ENCODE results near the gene RIN1. TPM values are rescaled to one million over a fixed set of nuclear protein-coding genes. Genes with fewer than 3 reads are reported as not detected.

RIN1 gene
- total RNA-seq, 1 experiment from 2014 or later: 11.7 TPM

DNA sequence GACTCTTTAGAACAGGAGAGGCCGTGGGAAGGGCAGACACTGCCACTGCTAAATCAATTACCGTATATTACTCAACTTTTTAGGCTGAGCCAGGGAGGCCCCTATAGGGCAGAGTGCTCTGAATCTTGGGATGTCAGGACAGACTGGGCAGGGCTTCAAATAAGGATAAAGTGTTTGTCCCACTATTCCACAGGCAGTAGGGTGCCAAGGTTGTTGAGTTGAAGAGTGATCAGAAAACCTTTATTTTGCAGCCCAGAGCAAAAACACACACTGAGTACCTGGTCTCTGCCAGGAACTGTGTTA, 12.8 kb upstream of the RIN1 start:
- Mint-ChIP-seq H3K4me1 (ENCODE audit: low read depth, unreplicated experiment) (peaks cover 56% of the 10 kb centered on the region), H3K9me3 (ENCODE audit: unreplicated experiment) (no peaks in the 10 kb centered on the region), H3K36me3 (ENCODE audit: insufficient read depth, unreplicated experiment) (peaks cover 65% of the 10 kb centered on the region), H3K27me3 (ENCODE audit: insufficient read depth, unreplicated experiment) (peaks cover 4% of the 10 kb centered on the region), H3K4me3 (ENCODE audit: unreplicated experiment) (peak overlapping the region; percentile 86), H3K27ac (ENCODE audit: unreplicated experiment) (peak overlapping the region; percentile 95)
- DNase-seq: no peak
- H3K27me3 ChIP-seq (replicated peaks; ENCODE audit: control insufficient read depth, insufficient read depth, low read length): no peaks in the 10 kb centered on the region
- intact Hi-C loops (cut with micrococcal nuclease; ENCODE audit: unreplicated experiment): no loop called here
- ChIA-PET POLR2A (no interaction called here), CTCF (interaction anchor here (0.6 kb wide), 1 partner anchor 746 kb away, joined by 3 read pairs; no protein-coding TSS in a partner anchor)
- 0 out of 2 replicates have a peak, but pooled peaks cover 3% of the 10 kb centered on the region for H3K36me3 ChIP-seq (ENCODE audit: control insufficient read depth, insufficient read depth, low read length)
- peaks cover 58% of the 10 kb centered on the region for H3K4me1 ChIP-seq
- BruUV-seq (replicated peaks): no TSS peak
- H3K9me3 ChIP-seq: no peaks in the 10 kb centered on the region
- peak overlapping the region; percentile 0; the same call in 1 of the 2 replicates for H3K4me3 ChIP-seq (ENCODE audit: low read depth, low read length)
- TF ChIP-seq, protein P1, sequence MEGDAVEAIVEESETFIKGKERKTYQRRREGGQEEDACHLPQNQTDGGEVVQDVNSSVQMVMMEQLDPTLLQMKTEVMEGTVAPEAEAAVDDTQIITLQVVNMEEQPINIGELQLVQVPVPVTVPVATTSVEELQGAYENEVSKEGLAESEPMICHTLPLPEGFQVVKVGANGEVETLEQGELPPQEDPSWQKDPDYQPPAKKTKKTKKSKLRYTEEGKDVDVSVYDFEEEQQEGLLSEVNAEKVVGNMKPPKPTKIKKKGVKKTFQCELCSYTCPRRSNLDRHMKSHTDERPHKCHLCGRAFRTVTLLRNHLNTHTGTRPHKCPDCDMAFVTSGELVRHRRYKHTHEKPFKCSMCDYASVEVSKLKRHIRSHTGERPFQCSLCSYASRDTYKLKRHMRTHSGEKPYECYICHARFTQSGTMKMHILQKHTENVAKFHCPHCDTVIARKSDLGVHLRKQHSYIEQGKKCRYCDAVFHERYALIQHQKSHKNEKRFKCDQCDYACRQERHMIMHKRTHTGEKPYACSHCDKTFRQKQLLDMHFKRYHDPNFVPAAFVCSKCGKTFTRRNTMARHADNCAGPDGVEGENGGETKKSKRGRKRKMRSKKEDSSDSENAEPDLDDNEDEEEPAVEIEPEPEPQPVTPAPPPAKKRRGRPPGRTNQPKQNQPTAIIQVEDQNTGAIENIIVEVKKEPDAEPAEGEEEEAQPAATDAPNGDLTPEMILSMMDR (IDR thresholded peaks at IDR 0.05; ENCODE audit: insufficient read depth in 1 of 2, low read depth in 1 of 2, low read length in 1 of 2, severe bottlenecking in 1 of 2, unreplicated experiment in 1 of 2): no peak

DNA sequence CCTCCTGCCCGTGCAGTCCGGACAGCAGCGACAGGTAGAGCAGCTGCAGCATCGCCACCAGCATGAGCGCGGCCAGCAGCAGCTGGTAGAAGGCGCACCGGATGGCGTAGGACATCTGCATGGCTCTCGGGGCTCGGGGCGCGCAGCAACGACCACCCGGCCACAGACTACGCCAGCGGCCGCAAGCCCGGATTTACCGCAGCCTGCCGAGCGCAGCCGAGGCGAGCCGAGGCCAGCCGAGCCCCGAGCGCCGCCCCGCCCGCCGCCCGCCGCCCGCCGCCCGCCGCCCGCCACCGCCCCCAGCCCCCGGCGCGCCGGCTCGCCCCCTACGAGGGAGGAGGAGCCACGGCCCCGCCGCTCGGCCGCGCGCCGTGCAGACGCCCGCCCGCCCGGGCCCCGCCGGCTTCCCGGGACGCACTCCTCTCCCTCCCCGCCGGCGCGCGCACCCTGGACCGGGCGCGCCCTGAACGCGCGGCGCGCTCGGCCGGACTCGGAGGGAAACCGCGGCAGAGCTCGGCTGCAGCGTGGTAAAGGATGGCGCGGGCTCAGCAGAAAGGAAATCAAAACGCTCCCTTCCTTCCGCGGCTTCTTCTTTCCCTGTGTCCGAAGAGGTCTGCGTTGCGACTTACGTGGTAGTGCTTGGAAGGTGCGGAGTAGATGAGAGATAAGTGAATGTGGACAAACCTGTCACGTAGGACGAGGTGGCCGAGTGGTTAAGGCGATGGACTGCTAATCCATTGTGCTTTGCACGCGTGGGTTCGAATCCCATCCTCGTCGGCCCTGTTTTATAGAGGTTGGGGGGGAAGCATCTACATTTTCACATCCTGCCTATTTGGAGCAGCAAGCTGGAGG, 11.4 kb upstream of the RIN1 start, which contains the start of gene B4GAT1:
Gene B4GAT1 (minus strand): TSS at position 205 of the 852 bp plus-strand sequence. CDS start 84 bp downstream, at position 121.
- Histone ChIP-seq H3K4me3 (ENCODE audit: low read depth, low read length) (peak within 1 kb of the TSS; percentile 52), H3K36me3 (ENCODE audit: control insufficient read depth, insufficient read depth, low read length) (no peaks in the 10 kb centered on the region), H3K4me1 (peaks cover 49% of the 10 kb centered on the region), H3K9me3 (no peaks in the 10 kb centered on the region), H3K27me3 (replicated peaks; ENCODE audit: control insufficient read depth, insufficient read depth, low read length) (no peaks in the 10 kb centered on the region)
- no TSS peak for BruUV-seq (replicated peaks)
- Mint-ChIP-seq H3K4me3 (ENCODE audit: unreplicated experiment) (peak within 1 kb of the TSS; percentile 86), H3K4me1 (ENCODE audit: low read depth, unreplicated experiment) (peaks cover 51% of the 10 kb centered on the region), H3K9me3 (ENCODE audit: unreplicated experiment) (no peaks in the 10 kb centered on the region), H3K27me3 (ENCODE audit: insufficient read depth, unreplicated experiment) (peaks cover 4% of the 10 kb centered on the region), H3K27ac (ENCODE audit: unreplicated experiment) (peak within 1 kb of the TSS; percentile 95), H3K36me3 (ENCODE audit: insufficient read depth, unreplicated experiment) (peaks cover 60% of the 10 kb centered on the region)
- intact Hi-C loops (cut with micrococcal nuclease; ENCODE audit: unreplicated experiment): no loop called here
- TF ChIP-seq, protein P1 (IDR thresholded peaks at IDR 0.05; ENCODE audit: insufficient read depth in 1 of 2, low read depth in 1 of 2, low read length in 1 of 2, severe bottlenecking in 1 of 2, unreplicated experiment in 1 of 2): no peak
- POLR2A ChIA-PET: no interaction called here
- peak; percentile 89 to 90 for DNase-seq
- CTCF ChIA-PET: interaction anchor here (1.0 to 1.1 kb wide), 2 partner anchors 36 to 39 kb away, joined by 3 to 4 read pairs; no protein-coding TSS in a partner anchor

DNA sequence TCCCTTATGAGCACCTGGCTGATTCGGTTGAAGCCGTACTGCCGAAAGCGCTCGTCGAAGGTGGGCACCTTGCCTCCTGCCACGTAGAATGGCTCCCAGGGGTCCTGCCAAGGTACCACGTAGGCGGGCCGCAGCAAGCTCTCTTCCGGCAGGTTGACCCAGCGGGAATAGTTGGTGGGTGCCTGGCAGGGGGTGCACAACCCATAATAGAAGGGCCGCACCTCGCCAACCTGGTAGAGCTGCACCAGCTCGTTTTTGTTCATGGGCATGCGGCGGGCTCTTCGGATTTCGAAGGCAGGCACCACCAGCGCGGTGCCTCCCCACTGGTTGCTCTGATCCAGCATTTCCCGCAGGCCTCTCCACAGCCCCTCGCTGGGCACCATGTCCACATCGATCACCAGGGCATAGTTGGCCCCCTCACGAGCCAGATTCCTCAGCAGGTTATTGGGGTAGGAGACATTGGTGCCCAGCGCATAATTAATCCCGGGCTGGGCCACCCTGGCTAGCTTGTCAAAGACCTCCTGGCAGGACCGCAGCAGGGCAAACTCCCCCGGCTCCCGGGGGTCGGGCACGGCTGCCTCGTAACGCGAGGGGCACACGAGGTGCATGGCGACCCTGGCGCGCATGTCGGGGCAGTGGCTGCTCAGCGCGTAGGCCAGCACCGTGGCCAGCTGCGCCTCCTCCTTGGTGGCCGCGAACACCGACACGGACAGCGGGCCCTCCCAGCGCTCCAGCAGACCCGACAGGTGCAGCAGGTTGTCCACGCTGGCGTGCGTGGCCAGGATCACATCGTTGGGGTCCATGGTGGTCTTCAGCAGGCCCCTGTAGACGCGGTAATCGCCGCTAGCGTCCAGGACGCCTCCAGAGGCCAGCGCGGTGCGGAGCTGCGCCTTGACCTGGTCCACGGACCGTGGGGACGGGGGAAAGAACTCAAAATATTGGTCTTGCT, 10.5 kb upstream of the RIN1 start:
- Mint-ChIP-seq H3K27me3 (ENCODE audit: insufficient read depth, unreplicated experiment) (peaks cover 4% of the 10 kb centered on the region), H3K4me3 (ENCODE audit: unreplicated experiment) (peak overlapping the region; percentile 86), H3K27ac (ENCODE audit: unreplicated experiment) (peak overlapping the region; percentile 95), H3K4me1 (ENCODE audit: low read depth, unreplicated experiment) (peaks cover 43% of the 10 kb centered on the region), H3K9me3 (ENCODE audit: unreplicated experiment) (no peaks in the 10 kb centered on the region), H3K36me3 (ENCODE audit: insufficient read depth, unreplicated experiment) (peaks cover 52% of the 10 kb centered on the region)
- ChIA-PET POLR2A (no interaction called here), CTCF (interaction anchor here (1.0 kb wide), 1 partner anchor 35 kb away, joined by 3 read pairs; no protein-coding TSS in a partner anchor)
- DNase-seq: no peak
- peaks cover 2% of the 10 kb centered on the region for H3K36me3 ChIP-seq (ENCODE audit: control insufficient read depth, insufficient read depth, low read length)
- no peaks in the 10 kb centered on the region for H3K27me3 ChIP-seq (replicated peaks; ENCODE audit: control insufficient read depth, insufficient read depth, low read length)
- intact Hi-C loops (cut with micrococcal nuclease; ENCODE audit: unreplicated experiment): no loop called here
- TF ChIP-seq, protein P1 (IDR thresholded peaks at IDR 0.05; ENCODE audit: insufficient read depth in 1 of 2, low read depth in 1 of 2, low read length in 1 of 2, severe bottlenecking in 1 of 2, unreplicated experiment in 1 of 2): no peak
- peak overlapping the region; percentile 52 for H3K4me3 ChIP-seq (ENCODE audit: low read depth, low read length)
- H3K4me1 ChIP-seq: peaks cover 40% of the 10 kb centered on the region
- no peaks in the 10 kb centered on the region for H3K9me3 ChIP-seq
- BruUV-seq (replicated peaks): no TSS peak

All from Caco-2 (cell line).